SK-N-SH treated with all-trans-retinoic acid at 6 μM for 48 hours (cell line): ENCODE results near the gene IFT27.

Experiments used
- ATAC-seq: fragments of 200-7000 bp; cut with Tn5 transposase; 3 replicates; pipeline ENCODE4 v1.9.1; 2020; ENCODE audit warnings: mild to moderate bottlenecking, moderate library complexity
- CSDC2 ChIP-seq: fragments of 250-450 bp; sonication (Bioruptor Pico); IDR thresholded peaks from 2 replicates; pipeline ENCODE4 v1.5.0; 2020; ENCODE audit warnings: mild to moderate bottlenecking, moderate library complexity
- GLIS3 ChIP-seq: fragments of 250-450 bp; sonication (Bioruptor Pico); IDR thresholded peaks from 2 replicates; pipeline ENCODE4 v1.5.0; 2020; ENCODE audit warnings: mild to moderate bottlenecking, moderate library complexity
- OSR1 ChIP-seq: fragments of 250-450 bp; sonication (Bioruptor Pico); IDR thresholded peaks from 2 replicates; pipeline ENCODE4 v1.8.0; 2022; ENCODE audit warnings: moderate library complexity, mild to moderate bottlenecking, inconsistent platforms
- PATZ1 ChIP-seq: fragments of 250-450 bp; sonication (Bioruptor Pico); IDR thresholded peaks from 2 replicates; pipeline ENCODE4 v1.8.0; 2020; ENCODE audit warnings: mild to moderate bottlenecking, moderate library complexity, borderline replicate concordance
- PPARA ChIP-seq: fragments of 250-450 bp; sonication (Bioruptor Pico); IDR thresholded peaks from 2 replicates; pipeline ENCODE4 v1.5.0; 2020; ENCODE audit warnings: mild to moderate bottlenecking, borderline replicate concordance
- RARB ChIP-seq: fragments of 250-450 bp; sonication (Bioruptor Pico); IDR thresholded peaks from 2 replicates; pipeline ENCODE4 v1.8.0; 2021; ENCODE audit warnings: mild to moderate bottlenecking, moderate library complexity
- SNAI2 ChIP-seq: fragments of 250-450 bp; sonication (Bioruptor Pico); IDR thresholded peaks from 2 replicates; pipeline ENCODE4 v1.5.0; 2020; ENCODE audit warnings: mild to moderate bottlenecking, moderate library complexity
- TOX ChIP-seq: fragments of 250-450 bp; sonication (Bioruptor Pico); IDR thresholded peaks from 2 replicates; pipeline ENCODE4 v1.8.0; 2021; ENCODE audit warnings: mild to moderate bottlenecking, moderate library complexity, borderline replicate concordance
- TSHZ2 ChIP-seq: fragments of 250-450 bp; sonication (Bioruptor Pico); IDR thresholded peaks from 2 replicates; pipeline ENCODE4 v1.5.0; 2020; ENCODE audit warnings: mild to moderate bottlenecking, moderate library complexity
- ZNF565 ChIP-seq: fragments of 450-650 bp; formaldehyde crosslinking; conservative IDR thresholded peaks from 2 replicates; pipeline ENCODE4 v1.5.0; 2020; ENCODE audit warnings: low read depth, mild to moderate bottlenecking, moderate library complexity
- ZNF70 ChIP-seq: fragments of 450-650 bp; formaldehyde crosslinking; IDR thresholded peaks from 2 replicates; pipeline ENCODE4 v1.5.0; 2020; ENCODE audit warnings: mild to moderate bottlenecking, moderate library complexity
- ZNF8 ChIP-seq: fragments of 450-650 bp; formaldehyde crosslinking; IDR thresholded peaks from 2 replicates; pipeline ENCODE4 v1.5.0; 2020; ENCODE audit warnings: mild to moderate bottlenecking, moderate library complexity

Gene IFT27

GRCh38 chr22:36714110-36714509 is 61.8 kb downstream of the IFT27 start:
- no peak for ATAC-seq
- no peak for TF ChIP-seq RARB (CRISPR knock-in tag)
- no peak for TF ChIP-seq PATZ1
- TF ChIP-seq SNAI2 (CRISPR knock-in tag), result no peak
- no peak for TF ChIP-seq TSHZ2
- no peak for TF ChIP-seq OSR1 (CRISPR knock-in tag)
- no peak for TF ChIP-seq GLIS3 (CRISPR knock-in tag)
- TF ChIP-seq CSDC2 (CRISPR knock-in tag), result no peak
- no peak for TF ChIP-seq ZNF70 (CRISPR knock-in tag)
- TF ChIP-seq TOX (CRISPR knock-in tag), result no peak
- no peak for TF ChIP-seq ZNF565 (CRISPR knock-in tag)

GRCh38 chr22:36713436-36713835 is 62.5 kb downstream of the IFT27 start:
- no peak for TF ChIP-seq PATZ1
- no peak for TF ChIP-seq ZNF8 (CRISPR knock-in tag)
- no peak for TF ChIP-seq OSR1 (CRISPR knock-in tag)
- TF ChIP-seq PPARA, result no peak

More at GRCh38 chr22:36713436-36713835, 62.5 kb downstream of the IFT27 start:
- ATAC-seq, result no peak
